ENCODE results near the gene NAMPT.
"Not testable (repeated sequence)": the region's sequence is repeated elsewhere in the genome, so short reads cannot be mapped to it uniquely, and the experiment has no call there.

The NAMPT gene

GRCh38 chr7:106313456-106313901, 28.7 kb upstream of the NAMPT start:
- no peak overlapping the region for H3K4me3 ChIP-seq (ENCODE audit: low read length)
- DNase-seq (ENCODE audit: low read depth), result no peak

DNA sequence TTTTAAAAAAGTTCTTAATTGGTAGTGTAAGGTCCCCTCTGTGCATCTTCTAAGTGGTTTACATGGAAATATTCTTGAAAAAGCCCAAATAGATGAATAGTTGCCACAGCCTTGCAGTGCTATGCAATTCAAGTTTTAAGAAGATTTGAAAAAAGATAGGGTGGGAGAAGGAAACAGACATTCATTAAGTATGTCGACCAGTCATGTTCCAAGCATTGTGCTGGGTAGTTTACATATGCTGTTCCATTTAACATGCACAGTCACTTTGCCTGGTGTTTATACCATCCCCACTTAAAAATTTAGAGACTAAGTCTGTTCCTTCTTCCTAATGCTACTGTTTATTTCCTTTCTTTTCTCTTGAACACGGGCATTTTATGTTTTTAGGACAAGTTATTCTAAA, 28.1 kb upstream of the NAMPT start:
- DNase-seq (ENCODE audit: low read depth), result no peak
- no peak overlapping the region for H3K4me3 ChIP-seq (ENCODE audit: low read length)
- TF ChIP-seq CTCF (conservative IDR thresholded peaks at IDR 0.05; ENCODE audit: low read depth, low read length), result no peak

More at GRCh38 chr7:106313456-106313901, 28.7 kb upstream of the NAMPT start:
- TF ChIP-seq CTCF (conservative IDR thresholded peaks at IDR 0.05; ENCODE audit: low read depth, low read length), result no peak

DNA sequence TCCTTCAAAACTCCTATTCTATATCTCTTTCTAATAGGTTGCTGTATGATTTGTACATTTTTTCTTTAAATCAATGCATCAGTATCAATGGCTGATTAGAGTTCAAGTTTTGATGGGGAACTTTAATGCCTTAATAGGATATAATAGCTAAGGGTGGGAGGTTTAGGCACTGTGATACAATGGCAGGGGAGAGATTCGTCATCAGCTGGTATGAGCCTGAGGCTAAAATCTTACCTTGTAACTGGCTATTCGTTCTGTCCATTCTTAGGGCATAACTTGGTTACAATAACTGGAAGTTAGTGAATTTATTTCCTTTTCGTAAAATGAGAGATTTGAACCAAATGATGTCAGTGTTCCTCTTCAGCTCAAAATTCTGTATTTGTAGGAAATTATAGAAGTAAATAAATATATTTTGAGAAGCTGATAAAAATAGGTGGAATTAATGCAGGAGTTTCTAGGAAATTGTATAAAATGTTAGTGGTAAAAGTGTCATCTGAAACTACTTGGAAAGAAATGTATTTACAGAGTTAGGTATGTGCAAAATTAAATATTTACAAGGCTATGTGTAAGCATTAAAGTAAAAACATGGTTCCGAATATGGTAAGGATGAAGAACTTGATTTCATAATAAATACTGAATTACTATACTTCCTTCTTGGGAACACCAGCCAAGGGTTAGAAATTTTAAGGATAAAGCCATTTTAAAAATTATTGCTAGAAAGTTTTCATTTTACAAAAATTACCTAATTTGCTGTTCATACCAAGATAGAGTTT, 27.5 kb upstream of the NAMPT start:
- DNase-seq (ENCODE audit: low read depth), result no peak
- no peak overlapping the region for H3K4me3 ChIP-seq (ENCODE audit: low read length)
- TF ChIP-seq CTCF (conservative IDR thresholded peaks at IDR 0.05; ENCODE audit: low read depth, low read length), result no peak

DNA sequence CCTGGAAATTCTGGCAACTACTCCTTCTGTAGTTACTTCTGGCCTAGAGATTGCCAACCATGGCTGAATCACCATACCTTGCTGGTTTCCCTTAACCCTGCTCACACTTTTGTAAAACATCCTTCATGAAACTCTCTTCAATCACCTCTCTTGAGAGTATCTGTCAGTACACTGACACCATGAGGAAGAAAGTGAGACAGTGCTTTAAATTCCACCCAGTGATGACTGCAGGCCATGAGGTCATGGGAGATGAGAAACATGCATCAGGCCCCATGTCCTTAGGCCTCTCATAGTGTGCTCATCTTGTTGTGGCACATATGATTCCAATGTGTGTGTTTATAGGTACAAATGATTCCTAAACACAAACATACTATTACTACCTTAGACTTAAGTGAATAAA, 24.6 kb upstream of the NAMPT start:
- TF ChIP-seq CTCF (conservative IDR thresholded peaks at IDR 0.05; ENCODE audit: low read depth, low read length), result no peak
- no peak overlapping the region for H3K4me3 ChIP-seq (ENCODE audit: low read length)
- no peak for DNase-seq (ENCODE audit: low read depth)

DNA sequence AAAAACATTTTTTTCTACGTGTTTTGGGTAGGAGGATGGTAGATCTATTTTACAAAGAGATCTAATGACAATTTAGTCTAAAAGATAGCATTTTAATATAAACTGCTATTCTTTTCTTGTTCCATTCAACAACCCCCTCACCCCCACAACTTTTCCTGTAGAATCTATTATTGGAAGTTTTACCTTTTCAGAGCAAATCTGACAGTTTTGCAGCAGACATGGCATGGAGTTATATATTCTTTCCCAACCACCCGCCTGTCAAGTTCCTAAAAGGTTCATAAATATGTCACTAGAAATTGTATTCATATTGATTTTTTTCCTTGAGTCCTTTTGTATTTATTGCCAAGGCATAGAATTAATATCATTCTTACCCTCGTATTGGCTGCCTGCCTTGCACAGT, 21.5 kb upstream of the NAMPT start:
- no peak for TF ChIP-seq CTCF (conservative IDR thresholded peaks at IDR 0.05; ENCODE audit: low read depth, low read length)
- no peak for DNase-seq (ENCODE audit: low read depth)

DNA sequence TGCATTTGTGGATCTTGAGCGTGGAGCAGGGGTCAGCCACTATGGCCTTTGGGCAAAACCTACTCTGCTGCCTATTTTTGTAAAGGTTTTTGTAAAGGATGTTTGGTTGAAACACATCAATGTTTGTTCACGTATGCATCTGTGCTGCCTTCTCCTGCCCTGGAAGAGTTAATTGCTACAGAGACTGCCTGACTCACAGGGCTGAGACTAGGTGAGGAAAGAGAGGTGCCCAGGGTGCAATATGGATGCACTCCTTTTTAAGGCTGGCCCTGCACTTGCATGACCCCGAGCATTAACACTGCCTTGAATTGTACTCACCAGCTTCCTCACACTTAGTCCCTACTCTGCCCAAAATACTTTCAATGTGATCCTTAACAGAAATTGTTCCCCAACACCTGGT, 20.9 kb upstream of the NAMPT start:
- no peak overlapping the region for H3K4me3 ChIP-seq (ENCODE audit: low read length)
- DNase-seq (ENCODE audit: low read depth), result no peak
- TF ChIP-seq CTCF (conservative IDR thresholded peaks at IDR 0.05; ENCODE audit: low read depth, low read length), result no peak

More for the DNA sequence above, 21.5 kb upstream of the NAMPT start:
- no peak overlapping the region for H3K4me3 ChIP-seq (ENCODE audit: low read length)

DNA sequence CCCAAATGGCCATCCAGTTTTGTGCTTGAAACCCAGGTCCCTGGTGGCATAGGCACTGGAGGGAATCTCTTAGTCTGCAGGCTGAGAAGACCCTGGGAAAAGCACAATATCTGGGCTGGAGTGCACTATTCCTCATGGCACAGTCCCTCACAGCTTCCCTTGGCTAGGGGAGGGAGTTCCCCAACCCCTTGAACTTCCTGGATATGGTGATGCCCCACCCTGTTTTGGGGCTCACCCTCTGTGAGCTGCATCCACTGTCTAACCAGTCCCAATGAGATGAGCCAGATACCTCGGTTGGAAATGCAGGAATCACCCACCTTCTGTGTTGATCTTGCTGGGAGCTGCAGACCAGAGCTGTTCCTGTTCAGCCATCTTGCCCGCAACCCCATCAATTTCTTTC, 19.8 kb upstream of the NAMPT start:
- no peak for TF ChIP-seq CTCF (conservative IDR thresholded peaks at IDR 0.05; ENCODE audit: low read depth, low read length)
- DNase-seq (ENCODE audit: low read depth), result no peak

DNA sequence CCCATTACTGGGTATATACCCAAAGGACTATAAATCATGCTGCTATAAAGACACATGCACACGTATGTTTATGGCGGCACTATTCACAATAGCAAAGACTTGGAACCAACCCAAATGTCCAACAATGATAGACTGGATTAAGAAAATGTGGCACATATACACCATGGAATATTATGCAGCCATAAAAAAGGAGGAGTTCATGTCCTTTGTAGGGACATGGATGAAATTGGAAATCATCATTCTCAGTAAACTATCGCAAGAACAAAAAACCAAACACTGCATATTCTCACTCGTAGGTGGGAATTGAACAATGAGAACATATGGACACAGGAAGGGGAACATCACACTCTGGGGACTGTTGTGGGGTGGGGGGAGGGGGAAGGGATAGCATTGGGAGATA, 13.8 kb upstream of the NAMPT start:
- DNase-seq (ENCODE audit: low read depth); H3K4me3 ChIP-seq (ENCODE audit: low read length): not testable (repeated sequence)

More for the DNA sequence above, 19.8 kb upstream of the NAMPT start:
- no peak overlapping the region for H3K4me3 ChIP-seq (ENCODE audit: low read length)

DNA sequence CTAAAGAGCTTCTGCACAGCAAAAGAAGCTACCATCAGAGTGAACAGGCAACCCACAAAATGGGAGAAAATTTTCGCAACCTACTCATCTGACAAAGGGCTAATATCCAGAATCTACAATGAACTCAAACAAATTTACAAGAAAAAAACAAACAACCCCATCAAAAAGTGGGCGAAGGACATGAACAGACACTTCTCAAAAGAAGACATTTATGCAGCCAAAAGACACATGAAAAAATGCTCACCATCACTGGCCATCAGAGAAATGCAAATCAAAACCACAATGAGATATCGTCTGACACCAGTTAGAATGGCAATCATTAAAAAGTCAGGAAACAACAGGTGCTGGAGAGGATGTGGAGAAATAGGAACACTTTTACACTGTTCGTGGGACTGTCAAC, 13.4 kb upstream of the NAMPT start:
- not testable (repeated sequence) for DNase-seq (ENCODE audit: low read depth); H3K4me3 ChIP-seq (ENCODE audit: low read length)
